Femur (tissue), 1 donor: ENCODE measurements around the gene NDUFB4.
"Not testable (repeated sequence)": the region's sequence is repeated elsewhere in the genome, so short reads cannot be mapped to it uniquely, and the experiment has no call there.

Experiments
- DNase-seq: peaks from one replicate; pipeline ENCODE4 v3.0.0-alpha.2; 2017

The NDUFB4 gene

DNA sequence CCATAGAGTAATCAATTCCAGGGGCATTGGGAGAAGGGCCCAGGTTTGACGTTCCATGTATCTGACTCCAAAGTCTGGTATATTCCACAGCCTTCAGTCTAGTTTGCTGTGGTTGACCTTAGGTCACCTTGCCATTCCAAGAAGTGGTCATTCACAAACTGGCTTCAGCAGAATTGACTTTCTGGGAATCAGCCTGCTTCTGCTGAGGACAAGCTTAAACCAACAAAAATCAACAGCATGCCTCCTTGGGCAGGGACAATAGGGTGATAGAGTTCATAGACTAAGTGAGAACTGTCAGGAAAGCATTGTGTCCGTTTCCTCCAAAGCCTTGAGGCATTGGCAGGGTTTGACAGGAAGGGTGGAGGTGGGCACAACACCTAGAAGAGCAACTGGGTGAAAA is 24.1 kb upstream of the NDUFB4 start:
- DNase-seq: no peak

DNA sequence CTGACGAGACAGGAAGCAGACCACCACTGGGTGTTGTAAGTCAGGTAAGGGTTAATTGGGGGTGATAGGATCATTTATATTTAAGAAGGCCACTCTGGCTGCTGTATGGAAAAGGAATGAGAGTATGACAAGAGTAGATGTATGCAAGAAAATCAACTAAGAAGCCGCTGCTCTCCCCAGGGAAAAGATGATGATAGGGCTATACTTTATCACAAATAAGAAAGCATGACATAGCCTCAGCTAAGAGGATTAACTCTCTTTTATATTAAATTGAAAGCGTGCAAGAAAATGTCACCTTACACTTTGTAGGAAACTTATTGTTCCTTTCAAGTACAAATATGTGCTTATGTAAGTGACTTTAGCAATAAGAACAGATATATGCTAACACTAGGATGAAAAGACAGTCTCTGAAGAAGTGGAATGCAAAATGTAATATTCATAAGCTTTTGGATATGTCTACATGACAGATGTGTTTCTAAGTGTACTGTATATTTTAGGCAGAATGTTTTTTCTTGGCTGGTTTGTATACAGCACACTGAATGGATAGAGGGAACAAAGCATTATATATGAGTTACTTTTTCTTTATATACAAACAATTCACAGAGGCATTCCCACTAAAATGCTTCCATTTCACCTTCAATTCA is 8.7 kb upstream of the NDUFB4 start:
- no peak for DNase-seq

DNA sequence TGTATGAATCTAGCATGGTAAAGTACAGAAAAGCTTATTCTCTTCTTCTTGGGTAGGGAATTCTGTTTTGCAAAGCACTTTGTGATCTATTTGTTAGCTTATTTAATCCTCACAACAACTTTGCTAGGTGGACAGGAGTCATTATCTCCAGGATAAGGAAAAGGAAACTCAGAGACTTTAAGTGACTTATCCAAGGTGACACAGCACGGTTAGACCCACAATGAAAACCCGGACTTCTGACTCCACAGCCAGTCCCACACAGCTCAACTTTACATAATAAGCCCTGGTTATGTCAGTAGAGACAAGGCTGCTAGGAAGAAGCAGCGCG is 384 bp upstream of the NDUFB4 start:
- DNase-seq: no peak

DNA sequence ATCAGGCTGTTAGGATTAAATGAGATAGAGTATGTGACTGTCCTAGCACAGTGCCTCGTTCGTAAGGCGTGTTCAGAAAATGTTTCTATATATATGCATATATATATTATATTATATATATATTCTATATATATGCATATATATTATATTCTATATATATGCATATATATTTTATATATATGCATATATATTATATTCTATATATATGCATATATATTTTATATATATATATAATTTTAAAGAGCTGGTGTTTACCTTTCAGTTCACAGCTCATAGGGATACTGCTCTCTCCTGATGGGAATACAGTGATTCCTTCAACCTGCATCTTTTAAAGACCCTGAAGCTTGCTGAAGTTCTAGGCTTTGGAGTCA is 702 bp downstream of the NDUFB4 start:
- DNase-seq: no peak

DNA sequence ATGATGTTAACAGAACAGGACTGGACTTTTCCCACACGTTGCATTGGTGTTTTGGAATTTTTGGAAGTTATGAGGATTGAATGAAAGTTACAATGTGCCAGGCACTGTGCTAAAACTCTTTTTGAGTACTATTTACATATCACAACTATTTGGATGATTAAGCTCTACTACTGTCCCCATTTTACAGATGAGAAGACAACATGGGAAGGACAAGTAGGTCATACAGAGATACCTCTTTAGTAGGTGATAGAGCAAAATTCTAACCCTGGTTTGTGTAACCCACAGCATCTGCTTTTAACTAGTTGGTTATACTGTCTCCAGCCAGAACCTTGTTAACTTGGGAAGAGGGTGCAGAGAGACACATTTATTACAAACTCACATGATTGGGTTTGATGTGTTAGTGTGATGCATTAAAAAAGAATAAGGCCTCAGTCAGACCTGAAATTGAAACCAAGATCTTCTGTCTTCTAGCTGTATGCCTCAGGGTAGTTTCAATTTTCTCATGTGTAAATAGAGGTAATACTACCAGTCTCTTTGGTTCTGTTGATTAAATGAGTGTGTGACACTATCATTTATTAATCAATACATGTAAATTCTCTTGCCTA is 1.4 kb downstream of the NDUFB4 start:
- no peak for DNase-seq

DNA sequence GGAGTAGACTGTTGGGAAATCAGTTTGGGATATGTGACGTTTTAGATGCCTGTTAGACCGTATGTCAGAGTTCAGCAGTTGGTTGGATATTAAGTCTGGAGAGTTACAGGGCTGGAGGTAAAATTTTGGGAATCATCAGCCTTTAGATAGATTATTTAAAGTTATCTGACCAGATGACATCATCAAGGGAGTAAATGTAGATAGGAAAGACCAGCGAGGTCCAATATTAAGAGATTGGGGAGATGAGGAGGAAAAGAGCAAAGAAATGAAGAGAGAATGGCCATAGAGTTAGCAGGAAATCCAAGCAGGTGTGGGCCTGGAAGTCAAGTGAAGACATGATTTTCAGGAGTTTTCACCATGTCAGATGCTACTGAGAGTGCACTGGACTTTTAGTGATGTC is 3.1 kb downstream of the NDUFB4 start:
- no peak for DNase-seq

DNA sequence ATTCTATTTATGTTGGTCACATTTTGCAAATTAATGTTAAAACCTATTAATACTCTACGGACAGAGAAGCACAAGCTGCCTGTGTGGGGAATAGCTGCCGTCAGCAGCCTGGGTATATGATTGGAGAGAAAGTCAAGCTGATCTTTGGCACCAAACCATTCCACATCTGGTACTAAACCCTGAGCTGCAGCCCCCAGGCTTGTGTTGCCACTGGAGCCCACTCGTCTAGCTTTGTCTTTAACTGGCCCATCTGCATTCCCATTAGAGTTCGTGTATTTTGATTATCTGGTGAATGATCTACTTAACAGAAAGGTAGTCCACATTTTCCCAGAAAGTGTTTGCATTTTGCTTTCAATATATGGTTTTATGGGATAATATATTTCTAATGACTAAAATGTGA is 5.4 kb downstream of the NDUFB4 start:
- DNase-seq: no peak

DNA sequence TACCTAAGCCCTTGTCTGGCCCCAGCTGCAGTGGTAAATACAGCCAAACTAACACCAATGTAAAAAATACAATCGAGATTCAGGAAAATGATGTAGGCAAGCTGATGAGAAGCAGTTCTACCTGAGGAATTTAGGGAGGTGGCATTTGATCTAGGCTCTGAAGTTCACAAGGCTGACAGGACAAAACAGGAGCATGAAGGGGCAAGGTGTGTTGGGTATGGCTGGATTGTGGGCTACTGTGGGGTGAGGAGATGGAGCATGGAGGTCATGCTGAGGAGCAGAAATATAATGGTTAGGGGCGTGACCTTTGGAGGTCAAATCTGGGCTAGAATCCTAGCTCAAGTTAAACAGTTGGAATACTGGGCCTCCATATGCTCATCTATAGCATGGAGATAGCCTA is 6.5 kb downstream of the NDUFB4 start:
- no peak for DNase-seq

DNA sequence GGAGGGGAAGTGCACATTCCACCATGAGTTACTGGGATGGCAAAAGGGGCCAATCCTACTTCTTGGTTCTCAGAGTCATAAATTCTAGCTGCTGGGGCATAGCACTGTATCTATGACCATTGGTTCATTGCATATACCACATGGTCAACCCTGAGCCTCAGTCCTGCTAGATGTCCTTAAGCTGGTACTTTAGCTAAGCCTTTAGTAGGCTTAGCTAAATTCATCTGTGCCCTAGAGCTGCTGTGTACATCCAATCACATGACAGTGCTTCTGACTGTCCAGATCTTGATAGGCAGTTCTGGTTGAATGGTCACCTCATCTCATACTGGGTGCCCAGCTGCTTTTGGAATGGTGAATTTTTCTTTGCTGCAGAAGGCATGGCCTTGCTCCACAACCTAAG is 8.2 kb downstream of the NDUFB4 start:
- DNase-seq: no peak

DNA sequence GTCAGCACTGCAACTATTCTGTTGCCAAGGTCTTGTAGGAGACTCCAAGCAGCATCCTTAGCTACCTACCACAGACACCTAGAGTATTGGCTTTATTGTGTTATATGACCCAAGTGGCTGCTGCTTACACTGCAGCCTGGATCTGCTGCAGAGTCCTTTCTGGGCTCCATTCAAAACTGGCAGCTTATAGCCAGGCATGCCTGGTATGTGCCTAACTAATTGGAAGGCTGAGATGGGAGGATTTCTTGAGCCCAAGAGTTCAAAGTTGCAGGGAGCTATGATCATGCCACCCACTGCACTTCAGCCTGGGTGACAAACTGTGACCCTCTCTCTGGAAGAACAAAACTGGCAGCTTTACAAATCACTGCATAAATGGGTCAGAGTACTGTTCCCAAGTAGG is 8.6 kb downstream of the NDUFB4 start:
- DNase-seq: no peak

DNA sequence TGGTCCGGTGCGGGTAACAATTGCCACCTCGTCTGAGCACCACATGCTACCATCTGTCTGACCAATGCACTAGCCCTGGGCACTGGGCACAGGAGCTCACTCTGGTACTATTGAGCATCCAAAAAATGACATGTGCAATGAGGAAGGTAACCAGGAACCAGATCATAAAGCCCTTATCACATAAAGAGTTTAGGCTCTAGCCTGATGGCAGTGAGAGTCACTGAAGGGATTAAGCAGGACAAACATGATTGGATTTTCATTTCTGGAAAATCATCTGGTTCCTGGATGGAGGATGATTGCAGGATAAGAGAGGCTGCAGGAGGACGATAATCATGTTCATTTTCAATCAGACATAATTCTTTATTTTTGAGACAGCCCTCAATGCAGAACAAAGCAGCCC is 12.4 kb downstream of the NDUFB4 start:
- no peak for DNase-seq

DNA sequence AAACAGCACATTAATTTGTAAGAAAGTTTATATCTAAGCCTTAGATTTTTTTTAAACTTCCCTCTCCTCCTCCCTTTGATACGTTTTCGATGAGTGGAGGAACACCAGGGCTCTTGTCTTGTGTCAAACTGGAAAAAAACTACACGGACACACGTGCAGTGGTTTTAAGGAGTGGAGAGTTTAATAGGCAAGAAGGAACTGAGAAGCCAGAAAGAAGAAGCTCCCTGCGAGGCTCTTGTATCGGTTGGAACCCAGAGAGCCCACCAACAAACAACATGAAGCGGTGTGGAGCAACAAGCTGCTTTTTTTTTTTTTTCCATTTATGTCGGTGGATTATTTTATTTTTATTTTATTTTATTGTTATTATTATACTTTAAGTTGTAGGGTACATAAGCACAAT is 18.6 kb downstream of the NDUFB4 start:
- no peak for DNase-seq

DNA sequence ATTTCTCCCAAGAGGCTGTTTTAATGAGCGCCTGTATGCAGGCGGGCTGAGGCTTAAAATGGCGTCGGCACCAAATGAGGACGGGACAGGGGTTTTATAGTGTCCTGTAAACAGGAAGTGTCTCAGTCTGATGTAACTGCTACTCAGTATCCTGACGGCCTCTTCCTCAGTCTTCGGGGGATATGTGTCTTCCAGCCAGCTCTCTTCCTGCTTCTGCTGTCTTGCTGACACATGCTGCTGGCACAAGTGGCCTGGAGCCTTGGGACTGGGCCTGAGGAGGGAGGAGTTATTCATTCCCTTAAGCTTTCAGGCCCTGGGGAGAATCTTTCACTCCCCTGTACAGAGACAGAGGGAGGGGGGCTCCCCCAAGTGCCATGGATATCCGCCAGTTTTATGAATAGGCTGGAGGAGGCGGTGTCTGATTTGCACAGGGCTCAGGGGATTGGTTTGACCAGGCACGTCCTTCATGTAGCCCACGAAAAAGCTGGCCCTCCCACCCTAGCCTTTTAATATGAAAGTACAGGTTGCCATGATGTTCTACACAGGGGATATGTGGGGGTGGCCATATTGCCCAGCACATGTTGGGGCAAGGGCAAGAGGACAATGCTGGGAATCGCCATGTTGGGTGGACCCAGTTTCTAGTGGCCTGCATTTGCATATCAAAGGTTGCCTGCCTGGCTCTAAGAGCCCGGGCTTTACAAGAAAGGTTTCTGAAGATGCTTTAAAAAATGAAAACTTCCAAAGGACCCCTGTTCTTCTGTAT is 19.9 kb downstream of the NDUFB4 start:
- DNase-seq: no peak

DNA sequence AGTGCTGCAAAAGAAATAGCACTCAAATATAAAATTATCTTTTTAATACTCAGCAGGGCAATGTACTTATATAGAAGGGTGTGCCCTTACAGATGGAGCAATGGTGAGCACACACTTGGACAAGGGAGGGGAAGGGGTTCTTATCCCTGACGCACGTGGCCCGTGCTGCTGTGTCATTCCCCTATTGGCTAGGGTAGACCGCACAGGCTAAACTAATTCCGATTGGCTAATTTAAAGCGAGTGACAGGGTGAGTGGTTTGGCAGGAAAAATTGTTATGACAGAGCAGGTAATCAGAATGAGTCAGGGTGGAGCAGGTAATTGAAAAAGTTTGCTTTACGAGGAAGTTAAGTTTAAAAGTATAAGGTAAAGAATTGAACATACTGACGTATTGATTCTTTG is 20.6 kb downstream of the NDUFB4 start:
- DNase-seq: not testable (repeated sequence)

DNA sequence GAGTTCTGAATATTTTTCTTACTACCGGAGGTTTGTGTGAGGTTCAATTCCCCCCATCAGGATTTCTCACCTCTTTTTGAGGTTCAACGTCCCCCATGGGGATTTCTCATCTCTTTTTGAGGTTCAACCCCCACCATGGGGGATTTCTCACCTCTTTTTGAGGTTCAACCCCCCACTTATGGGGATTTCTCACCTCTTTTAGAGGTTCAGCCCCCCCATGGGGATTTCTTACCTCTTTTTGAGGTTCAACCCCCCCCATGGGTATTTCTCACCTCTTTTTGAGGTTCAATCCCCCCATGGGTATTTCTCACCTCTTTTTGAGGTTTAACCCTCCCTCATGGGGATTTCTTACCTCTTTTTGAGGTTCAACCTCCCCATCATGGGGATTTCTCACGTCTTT is 26.3 kb downstream of the NDUFB4 start:
- DNase-seq: no peak

DNA sequence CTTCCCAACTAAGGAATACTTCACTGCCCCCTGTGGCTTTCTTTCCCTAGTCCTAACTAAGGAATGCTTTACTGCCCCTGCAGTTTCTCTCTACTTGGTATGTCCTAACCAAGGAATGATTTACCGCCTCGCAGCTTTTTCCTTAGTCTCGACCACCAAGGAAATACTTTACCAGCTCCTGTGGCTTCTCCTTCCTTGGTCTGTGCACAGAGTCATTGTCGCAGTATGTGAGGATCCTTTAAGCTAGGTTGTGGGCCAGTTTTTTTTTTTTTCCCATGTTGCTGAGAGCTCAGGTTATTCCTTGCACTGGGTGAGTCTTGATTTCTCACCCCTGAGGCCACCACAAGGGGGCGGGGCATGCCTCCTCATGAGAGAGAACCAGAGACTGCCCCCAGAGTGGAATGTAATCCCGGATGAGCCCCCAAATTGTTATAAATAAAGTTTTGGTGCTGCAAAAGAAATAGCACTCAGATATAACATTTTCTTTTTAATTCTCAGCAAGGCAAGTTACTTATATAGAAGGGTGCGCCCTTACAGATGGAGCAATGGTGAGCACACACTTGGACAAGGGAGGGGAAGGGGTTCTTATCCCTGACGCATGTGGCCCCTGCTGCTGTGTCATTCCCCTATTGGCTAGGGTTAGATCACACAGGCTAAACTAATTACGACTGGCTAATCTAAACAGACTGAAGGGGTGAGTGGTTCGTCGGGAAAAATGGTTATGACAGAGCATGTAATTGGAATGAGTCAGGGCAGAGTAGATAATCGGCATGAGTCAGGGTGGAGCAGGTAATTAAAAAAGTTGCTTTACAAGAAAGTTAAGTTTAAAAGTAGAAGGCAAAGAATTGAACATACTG is 27.0 kb downstream of the NDUFB4 start:
- DNase-seq: no peak

DNA sequence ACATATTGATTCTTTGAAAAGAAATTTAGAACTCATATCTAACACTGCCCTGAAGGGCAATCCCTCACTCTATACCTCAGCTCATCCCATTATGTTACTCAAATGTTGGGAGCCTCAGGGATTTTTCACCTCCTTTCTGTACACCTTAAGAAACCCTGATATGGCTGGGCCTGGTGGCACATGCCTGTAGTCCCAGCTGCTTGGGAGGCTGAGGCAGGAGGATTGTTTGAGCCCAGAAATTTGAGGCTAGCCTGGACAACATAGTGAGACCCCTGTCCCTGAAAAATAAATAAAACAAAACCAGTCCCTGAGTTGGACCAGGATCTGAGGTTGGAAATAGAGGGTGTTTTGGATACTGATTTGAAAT is 27.6 kb downstream of the NDUFB4 start:
- DNase-seq: no peak

DNA sequence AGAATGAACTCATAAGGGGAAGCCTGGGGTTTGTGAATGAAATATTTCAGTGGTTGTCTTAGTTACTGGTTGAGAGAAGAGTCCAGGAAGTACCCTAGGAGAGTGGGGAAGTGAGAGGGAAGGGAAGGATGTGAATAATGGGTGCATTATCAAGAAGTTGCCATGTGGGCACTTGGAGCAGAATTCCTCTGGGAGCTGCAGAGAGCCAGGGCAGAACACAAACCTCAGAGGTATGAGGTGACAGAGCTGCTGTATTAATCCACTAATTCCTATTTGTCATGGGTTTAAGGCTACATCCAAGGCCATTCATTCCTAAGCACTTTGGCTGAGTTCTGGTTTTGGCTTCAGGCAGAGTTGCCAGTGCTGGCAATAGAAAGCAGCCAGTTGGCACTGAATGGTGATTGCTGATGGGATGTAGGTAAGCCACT is 29.0 kb downstream of the NDUFB4 start:
- no peak for DNase-seq

DNA sequence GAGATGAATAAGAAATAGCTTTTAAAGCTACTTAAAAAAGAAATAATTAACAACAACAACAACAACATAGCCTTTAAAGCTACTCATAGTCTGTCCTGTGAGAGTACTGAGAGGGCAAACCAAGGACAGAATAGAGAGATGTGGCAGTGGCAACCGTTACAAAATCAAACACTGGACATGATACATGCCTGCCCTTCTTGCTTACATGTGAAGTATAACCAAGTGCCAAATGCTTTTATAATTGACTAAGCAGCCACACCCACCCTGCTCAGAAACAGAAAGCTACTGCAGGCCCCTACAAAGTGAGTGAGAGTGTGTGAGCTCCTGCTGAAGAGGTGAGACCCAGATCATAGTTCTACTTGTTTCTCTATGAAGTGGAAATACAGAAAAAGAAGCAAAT is 38.4 kb downstream of the NDUFB4 start:
- DNase-seq: no peak

DNA sequence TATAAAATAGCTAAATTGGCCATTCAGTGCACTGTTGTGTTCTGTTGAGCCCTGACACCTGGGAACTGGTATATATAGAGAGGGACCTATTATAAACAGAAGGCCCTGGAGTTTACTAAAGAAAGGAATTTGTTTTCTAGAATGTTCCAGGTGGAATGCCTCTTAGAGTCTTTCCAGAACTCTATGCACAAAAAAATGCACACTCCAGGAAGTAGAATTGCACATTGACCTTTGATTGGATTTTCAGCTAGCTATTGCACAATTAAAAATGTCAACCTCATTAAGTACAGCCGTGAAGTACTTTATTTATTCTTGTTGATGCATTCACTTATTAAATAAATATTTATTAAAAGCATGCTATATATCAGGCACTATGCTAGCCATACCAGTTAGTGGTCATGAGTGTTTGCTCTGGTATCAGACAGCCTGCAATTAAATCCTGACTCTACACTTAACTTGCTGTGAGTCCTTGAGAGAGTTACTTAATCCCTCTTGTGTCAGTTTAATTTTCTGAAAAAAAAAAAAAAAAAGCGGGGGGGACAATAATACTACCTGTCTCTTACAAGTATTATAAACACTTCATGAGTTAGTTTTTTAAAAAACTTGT is 40.8 kb downstream of the NDUFB4 start:
- DNase-seq: no peak

DNA sequence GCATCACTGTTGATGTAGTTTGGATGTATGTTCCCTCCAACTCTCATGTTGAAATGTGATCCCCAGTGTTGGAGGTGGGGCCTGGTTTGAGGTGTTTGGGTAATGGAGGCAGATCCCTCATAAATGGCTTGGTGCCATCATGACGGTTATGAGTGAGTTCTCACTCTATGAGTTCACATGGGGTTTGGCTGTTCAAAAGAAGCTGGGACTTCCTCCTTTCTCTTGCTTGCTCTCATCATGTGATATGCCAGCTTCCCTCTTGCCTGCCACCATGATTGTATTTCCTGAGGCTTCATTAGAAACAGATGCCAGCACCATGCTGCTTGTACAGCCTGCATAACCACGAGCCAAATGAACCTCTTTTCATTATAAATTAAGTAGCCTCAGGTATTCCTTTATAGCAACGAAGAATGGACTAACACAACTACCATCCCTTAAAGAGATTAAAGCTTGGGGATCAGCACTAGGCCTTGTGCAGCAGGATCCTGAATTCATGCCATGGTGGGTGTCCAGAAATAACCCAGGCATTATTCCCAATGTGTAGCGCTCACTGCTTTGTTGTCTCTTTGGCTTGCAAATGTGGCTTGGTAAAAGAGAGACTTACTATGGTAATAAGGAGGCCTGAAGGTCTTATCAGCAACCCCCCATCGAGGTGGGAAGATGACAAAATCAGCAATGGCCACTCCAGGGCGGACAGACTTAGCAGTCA is 41.9 kb downstream of the NDUFB4 start:
- DNase-seq: no peak

DNA sequence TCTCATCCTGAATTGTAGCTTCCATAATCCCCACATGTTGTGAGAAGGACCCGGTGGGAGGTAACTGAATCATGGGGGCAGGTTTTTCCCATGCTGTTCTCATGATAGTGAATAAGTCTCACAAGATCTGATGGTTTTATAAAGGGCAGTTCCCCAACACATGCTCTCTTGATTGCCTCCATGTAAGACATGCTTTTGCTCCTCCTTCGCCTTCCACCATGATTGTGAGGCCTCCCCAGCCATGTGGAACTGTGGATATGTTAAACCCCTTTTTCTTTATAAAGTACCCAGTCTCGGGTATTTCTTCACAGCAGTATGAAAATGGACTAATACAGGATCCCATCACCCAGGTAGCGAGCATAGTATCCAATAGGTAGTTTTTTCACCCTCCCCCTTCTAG is 42.7 kb downstream of the NDUFB4 start:
- not testable (repeated sequence) for DNase-seq

DNA sequence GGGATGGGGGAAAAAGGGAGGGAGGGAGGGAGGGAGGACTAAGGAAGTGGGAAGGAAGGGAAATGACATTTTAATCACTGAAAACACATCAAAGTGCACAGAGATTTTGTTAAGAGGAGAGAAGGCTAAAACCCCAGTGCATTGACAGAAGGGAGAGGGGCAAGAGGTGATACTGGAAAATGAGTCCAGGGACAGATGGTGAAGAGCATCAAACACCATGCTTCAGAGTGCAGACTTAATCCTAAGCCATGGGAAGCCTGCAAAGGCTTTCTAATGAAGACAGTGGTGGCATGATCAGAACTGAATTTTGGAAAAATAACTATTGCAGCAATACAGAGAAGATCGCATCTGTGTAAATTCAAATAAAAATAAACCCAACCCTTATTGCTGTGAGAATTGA is 44.1 kb downstream of the NDUFB4 start:
- no peak for DNase-seq
